OCI-LY1 (cell line): ENCODE data around the gene RNF166.

Experiments used
- CTCF ChIP-seq: fragments of 200-600 bp; sonication (generic), shearing (Covaris generic); IDR thresholded peaks from 2 replicates; pipeline ENCODE4 v1.5.1; 2017; ENCODE audit warnings: mild to moderate bottlenecking, antibody characterized with exemption, low read length, moderate library complexity, mixed read lengths
- EZH2 ChIP-seq: fragments of 200-600 bp; sonication (generic), shearing (Covaris generic); IDR thresholded peaks from 2 replicates; pipeline ENCODE4 v1.8.0; 2017; ENCODE audit warnings: borderline replicate concordance, mixed run types, mild to moderate bottlenecking, antibody characterized with exemption, low read length, moderate library complexity, mixed read lengths

GRCh38 chr16:88669980-88670379 is 36.2 kb downstream of the RNF166 start:
- TF ChIP-seq CTCF (no peak), EZH2 (no peak)
